ENCODE data around the gene BCR.

Gene BCR

DNA sequence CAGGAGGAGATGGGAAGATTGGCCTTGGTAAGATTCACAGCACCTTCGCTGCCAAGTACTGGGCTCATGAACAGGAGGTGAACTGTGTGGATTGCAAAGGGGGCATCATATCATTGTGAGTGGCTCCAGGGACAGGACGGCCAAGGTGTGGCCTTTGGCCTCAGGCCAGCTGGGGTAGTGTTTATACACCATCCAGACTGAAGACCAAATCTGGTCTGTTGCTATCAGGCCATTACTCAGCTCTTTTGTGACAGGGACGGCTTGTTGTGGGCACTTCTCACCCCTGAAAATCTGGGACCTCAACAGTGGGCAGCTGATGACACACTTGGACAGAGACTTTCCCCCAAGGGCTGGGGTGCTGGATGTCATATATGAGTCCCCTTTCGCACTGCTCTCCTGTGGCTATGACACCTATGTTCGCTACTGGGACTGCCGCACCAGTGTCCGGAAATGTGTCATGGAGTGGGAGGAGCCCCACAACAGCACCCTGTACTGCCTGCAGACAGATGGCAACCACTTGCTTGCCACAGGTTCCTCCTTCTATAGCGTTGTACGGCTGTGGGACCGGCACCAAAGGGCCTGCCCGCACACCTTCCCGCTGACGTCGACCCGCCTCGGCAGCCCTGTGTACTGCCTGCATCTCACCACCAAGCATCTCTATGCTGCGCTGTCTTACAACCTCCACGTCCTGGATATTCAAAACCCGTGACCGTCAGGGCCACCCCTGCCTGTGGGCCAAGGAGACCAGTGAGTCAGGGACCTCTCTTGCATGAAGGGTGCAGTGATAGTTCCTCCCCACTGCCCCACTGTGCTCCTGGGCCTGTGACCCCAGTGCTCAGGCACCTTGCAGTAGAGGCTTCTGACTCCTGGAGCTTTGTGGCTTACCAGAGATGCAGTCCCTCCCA lies 83.6 kb downstream of the BCR start:
- no peak for DNase-seq

DNA sequence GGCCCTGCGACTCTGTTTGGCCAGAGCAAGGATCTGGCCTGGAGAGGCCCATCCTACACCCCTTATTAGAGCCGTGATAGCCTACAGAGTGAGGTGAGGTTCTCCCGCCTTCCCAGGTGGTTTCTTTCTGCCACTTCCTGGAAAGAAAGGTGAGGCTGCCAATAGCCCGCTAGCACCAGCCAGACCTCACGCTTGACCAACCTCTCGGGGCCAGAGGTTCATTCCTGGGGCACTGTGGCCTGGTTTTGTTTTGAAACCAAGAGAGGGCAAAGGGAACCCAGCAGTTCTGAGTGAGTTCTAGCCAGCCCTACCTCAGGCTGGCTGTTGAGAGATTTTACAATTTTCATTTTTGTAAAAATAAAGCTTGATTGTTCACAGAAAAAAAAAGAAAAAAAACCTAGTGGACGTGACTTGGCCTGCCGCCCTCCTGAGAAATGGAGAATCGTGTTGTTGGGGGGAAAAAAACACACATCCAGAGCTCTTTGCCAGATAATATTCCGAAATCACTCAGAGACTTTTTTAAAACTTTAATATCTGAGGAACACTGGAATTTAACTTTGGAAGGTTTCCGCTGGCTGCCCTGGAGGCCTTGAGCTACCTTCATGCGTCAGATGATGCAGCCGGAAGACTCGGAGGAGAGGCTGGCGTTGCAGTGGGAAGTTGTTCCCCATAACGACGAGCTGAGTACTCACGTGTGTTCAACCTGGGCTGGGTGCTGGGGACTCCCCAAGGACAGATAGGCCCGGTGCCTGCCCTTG lies 84.5 kb downstream of the BCR start:
- no peak for DNase-seq

DNA sequence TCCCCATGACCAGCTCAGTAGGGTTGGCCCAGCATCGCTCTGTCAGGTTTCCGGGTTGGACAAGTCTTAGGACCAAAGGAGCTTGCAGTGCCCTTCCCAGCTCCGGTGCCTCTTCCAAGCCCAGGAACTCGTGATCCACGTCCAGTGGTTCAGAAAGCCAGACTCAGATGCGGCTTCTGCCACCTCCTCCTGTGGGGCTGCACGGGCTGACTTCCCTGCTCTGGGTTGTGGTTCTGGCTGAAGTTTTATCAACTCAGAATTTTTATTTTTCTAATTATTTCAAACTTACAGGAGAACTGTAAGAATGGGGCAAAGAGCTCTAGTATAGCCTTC lies 85.0 kb downstream of the BCR start:
- no peak for DNase-seq

DNA sequence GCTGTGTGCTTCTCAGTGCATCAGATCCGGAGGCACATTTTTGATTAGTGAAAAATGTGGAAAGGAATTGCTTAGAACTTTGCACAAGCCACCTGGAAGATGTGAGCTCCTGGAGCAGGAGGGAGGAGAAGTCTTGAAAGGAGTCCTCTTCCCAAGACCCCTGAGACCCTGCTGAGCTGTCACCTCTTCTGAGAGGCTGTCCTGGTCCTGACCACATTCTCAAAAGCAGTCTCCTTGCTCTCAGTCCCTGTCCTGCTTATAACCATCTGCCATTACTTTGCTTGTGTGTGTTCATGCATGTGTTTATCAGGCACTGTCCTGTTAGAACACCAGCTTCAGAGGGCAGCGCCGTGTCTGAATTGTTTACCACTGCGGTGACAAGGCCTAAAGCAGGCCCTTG lies 86.5 kb downstream of the BCR start:
- DNase-seq, result no peak

DNA sequence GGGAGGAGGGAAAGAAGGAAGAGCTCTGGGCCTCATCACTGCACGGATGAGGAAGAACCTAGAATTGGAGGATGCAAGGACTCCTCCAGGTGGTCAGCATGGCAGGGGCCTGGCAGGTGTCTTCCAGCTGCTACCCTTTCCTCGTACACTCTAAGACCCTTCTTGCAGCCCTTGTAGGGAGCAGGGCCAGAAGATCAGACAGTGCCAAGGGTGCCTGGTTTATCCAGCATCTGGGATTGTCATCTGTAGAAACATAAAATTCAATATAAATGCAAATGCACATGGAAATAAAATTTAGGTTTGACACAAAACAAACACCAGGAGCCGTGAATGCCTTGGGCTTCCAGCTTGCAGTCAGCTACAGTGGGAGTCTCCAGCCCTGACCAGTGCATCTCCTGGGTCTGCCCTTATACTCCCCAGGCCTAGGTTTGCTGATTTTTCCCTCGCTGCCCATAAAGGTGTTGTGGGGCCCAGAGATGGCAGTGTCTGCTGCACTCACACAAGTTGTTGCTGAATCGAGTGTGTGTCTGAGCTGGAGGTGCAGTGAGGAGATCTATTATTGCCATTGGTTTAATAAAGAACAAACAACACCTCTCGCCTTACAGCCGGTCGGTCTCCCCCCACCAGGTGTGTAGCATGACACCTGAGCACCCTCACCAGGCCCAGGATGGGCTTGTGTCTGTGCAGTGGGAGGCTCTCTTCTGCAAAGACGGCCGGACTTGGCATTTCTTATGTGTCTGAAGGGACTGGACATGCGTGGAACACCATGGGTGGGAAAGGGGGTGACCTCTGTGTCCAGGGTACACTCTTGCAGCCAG lies 87.1 kb downstream of the BCR start:
- no peak for DNase-seq

DNA sequence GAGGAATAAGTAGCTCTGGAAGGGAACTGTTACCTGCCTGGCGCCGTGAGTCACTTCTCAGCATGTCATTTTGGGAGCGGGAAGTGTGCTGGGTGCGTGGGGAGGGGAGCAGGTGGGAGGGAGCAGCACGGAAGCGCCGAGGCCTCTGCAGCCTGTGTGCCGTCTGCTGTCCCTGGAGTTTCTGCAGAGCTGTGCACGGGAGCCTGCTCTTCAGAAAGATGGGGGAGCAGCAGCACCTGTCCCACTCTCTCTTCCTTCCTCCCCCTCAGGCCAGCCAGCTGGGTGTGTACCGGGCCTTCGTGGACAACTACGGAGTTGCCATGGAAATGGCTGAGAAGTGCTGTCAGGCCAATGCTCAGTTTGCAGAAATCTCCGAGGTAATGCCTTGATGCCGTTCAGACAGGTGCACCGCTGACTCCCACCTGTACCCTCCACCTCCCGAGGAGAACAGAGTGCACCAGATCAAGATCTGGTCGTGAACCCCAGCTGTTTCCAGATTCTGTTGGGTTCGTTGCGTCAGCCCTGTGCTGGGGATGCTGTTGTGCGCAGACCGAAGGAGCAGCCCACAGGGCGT lies 87.9 kb downstream of the BCR start:
- DNase-seq, result no peak

DNA sequence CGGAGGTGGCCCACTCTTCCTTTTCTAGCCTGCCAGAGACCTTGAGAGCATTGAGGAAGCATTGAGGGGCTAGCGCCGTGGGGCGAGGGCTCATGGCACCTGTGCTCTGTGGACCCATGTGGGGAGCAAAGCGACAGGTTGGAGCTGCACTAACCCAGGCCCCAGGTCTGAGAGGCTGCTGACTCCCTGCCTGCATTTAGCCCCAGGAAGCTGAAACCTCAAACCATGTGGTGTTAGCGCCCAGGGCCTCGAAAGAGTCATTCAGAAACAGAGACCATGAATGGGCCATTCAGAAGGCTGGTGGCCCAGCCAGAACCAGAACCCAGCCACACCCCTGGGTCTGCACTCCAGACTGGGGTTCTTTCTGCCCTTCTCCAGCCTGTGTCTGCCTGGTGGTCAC lies 88.6 kb downstream of the BCR start:
- no peak for DNase-seq

DNA sequence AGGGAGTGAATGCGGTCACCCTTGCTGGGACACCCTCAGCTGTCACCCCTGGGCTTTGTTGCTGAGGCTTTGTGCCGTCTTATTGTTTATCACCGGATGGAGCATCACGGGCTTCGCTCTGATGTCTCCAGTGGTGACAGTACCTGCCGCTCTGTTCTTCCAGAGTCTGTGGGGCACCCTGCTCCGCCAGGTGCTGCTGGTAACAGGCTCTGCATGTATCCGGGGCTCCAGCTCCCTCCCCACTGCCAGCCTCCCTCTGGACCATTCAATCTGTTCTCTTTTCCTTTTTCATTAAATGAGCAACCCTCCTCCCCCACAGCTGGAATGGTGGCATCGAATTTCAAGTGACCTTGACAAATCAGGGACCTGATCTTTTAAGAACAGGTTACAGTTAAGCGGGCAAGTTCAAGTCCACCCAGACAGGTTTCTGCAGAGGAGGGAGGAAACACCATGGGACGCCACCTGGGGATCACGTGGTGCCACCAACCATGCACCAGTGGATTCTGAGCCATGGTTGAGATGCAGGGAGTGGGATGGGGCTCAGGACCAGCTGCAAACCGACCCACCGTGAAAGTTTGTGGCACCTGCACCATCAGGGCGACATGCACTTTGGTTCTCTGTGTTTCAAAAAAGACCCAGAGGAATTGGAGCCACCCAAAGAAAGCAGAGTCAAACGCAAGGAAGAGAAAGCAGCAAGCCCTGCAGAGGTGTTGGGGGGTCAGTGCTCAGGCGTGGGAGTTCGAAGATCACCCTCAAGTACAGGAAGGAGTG lies 89.3 kb downstream of the BCR start:
- DNase-seq, result no peak

DNA sequence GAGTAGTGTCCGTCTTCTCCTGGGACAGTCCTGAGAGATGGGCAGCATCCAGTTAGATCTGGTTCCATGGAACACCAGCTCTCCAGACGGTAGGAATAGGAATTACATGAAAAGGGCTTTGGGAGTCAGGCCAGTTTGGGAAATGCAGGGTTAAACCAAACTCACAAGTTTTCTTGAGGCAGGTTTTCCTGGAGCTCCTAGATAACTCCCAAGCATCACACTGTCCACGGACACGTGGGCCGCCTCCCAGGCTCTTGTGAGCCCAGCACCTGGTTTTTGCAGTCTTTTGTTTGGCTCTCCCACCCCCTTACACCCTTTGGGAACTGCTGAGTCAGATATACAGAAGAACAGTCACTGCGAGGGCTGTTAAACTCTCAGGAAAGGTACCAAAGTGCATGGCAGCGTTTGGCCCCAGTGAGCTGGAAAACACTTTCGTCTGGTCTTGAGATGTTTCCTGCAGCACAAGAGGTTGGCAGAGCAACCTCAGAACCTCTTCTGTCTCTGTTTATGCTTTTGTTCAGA lies 90.0 kb downstream of the BCR start:
- DNase-seq, result no peak

DNA sequence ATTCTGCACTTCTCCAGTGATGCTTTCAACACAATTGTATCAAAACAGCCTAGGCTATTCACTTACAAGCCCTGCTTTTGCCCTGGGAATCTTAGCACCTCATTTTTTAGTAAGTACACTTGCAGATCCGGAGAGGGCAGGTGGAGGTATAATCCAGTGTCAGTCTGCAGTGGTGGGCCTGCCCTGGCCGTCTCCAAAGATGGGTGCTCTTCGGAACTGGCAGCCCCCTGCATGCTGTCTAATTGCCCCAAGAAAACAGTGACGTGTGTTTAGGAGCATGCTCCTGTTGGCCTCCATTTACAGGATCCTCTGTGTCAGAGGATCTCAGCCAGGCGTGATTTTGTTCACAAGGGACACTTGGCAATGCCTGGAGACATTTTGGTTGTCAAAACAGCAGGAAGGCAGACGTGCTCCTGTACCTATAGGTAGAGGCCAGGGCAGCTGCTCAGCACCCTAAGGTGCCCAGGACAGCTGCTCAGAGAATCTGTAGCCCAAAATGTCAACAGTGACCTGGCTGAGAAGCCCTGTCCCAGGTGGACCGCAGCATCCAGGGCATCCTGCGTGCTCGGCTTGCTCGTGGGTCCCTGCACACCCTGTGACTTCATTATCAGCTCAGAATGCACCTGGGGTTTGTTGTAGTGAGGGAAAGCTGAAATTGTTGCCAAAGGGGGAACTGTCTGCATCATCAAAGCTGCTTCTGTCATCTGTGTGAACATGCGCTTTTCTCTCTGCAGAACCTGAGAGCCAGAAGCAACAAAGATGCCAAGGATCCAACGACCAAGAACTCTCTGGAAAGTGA lies 90.7 kb downstream of the BCR start:
- no peak for DNase-seq

DNA sequence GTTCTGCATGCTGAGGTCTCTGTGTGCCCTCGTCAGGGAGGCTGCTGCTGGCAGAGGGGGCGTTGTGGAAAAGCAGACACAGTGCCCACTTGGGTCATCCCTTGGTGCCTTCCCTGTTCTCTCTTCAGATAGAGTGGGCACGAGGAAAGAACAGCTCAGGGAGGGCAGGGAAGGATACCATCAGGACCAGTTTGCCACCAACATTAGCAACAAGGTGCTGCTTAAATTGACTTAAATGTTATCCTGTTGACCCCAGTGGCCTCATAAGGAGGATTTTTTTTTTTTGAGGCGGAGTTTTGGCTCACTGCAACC lies 91.2 kb downstream of the BCR start:
- DNase-seq, result no peak

DNA sequence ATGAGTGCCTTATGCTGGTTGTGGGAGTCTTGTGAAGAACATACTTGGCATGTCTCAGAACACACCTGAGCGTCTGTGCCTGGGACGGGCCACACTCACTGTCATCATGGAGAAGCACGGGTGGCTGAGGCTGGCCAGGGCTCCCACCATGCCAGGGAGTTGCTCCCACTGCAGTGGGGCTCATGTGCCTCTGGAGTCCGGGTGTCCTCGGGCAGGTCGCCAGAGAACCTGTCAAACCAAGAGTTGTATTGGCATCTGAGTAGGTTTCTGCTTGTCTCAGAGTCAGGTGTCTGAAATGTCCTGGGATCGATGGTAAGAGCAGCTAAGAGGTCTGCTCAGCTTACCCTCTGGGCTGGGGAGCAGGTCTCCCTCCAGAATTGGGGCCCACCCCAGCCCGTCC lies 92.1 kb downstream of the BCR start:
- DNase-seq, result no peak

DNA sequence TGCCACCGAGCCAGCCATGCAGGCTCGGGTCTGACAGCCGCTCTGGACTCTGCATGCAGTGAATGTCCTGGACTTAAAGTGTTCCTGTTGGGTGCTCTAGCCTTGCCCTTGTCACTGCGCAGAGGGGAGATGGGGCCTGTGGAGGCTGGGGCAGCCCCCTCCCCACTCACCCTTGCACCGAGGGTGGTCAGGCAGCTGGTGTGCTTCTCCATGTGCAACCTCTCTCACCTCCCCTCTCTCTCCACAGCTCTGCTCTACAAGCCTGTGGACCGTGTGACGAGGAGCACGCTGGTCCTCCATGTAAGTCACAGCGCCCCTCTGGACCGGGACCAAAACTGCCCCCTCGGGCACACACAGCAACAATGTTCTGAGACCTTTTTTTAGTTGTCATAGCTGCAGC lies 92.5 kb downstream of the BCR start:
- no peak for DNase-seq

DNA sequence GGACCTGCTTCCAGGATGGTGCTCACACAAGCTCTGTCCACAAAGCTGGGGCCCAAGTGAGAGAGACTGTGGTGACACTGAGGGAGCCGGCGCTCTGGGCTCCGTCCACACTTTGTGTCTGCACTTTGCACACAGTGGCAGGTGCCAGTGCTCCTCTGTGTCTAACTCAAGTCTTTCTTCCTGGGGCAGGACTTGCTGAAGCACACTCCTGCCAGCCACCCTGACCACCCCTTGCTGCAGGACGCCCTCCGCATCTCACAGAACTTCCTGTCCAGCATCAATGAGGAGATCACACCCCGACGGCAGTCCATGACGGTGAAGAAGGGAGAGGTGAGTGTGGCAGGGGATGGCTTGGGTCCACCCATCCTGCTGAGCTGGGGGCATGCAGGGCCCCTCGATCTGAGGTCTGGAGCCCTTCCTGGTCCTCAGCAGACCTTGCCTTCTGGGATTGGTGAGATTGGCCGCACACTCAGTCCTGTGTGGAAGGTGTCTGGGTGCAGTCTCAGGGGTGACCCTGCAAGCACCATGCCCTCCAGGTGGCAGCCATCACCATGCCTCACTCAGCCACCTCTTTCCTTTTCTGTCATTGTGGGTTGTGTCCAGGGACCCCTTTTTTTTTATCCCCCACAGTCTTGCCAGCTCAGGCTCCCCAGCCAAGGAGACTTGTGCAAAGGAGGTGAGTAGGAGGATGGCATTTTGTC lies 93.3 kb downstream of the BCR start:
- no peak for DNase-seq

DNA sequence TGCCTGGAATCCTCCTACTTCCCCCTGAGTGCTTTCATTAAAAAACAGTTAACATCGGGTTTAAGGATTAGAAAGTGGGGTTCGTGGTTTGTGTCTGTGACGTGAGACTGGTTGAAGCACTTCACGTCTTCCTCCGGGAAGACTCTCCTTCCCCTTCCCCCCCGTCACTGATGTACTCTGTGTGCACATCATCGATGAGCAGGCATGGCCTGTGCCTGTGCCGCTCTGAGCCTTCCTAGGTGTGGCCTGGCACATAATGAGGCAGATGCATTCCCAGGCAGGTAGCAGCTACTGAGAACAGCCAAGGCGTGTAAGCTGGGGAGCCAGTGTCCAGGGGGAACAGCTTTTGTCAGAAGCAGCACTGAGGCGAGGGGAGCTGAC lies 93.8 kb downstream of the BCR start:
- no peak for DNase-seq

DNA sequence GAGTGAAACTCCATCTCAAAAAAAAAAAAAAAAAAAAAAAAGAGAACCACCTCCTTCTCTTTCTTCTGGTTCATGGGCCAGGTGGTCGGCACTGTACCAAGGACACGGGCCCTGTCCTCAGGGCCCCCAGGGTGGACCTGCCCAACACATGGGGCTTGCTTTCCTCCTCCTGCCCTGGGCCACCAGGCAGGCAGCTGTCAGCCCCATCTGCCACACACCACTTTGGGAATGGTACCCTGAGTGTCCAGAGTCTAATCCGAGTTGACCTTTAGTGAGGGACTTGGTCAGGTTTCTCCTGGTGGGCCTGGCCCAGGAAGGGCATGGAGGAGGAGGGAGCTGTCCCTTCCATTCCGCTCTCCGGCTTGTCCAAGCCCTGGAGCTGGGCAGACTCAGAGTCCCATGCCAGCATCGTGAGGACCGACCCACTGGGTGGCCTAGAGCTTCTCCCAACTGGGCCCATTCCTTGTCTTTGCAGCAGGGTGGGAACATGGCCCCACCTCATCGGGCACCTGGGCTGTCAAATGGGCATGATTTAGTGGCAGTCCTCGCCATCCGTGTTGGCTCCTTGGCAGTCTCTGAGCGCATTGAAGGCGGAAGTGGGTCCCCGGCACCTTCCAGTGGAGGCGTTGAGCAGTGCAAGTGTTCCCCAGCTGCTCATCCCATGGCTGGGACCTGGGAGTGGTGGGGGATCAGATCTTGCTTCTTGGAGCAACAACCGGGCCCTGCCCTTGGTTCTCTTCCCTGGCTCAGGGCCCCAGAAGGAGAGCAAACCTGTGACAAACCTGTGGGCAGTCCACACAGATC lies 94.8 kb downstream of the BCR start:
- no peak for DNase-seq

DNA sequence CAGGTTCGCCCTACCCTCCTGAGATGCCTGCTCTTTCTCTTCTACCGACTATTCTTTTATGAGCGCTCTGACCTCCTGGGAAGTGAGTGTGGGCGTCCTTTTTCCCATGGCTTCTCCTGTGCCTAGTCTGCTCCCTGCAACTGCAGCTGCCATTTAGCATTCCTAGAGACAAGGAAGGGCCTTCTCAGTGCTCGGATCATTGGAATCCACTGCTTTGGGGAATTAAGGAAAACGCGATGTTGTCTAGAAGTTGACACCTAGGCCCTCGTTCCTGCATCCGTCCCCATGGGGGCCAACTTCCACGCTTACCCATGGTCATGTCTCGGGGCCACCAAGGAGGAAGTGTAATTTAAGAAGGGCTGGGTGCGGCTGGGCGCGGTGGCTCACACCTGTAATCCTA lies 95.4 kb downstream of the BCR start:
- DNase-seq, result no peak

DNA sequence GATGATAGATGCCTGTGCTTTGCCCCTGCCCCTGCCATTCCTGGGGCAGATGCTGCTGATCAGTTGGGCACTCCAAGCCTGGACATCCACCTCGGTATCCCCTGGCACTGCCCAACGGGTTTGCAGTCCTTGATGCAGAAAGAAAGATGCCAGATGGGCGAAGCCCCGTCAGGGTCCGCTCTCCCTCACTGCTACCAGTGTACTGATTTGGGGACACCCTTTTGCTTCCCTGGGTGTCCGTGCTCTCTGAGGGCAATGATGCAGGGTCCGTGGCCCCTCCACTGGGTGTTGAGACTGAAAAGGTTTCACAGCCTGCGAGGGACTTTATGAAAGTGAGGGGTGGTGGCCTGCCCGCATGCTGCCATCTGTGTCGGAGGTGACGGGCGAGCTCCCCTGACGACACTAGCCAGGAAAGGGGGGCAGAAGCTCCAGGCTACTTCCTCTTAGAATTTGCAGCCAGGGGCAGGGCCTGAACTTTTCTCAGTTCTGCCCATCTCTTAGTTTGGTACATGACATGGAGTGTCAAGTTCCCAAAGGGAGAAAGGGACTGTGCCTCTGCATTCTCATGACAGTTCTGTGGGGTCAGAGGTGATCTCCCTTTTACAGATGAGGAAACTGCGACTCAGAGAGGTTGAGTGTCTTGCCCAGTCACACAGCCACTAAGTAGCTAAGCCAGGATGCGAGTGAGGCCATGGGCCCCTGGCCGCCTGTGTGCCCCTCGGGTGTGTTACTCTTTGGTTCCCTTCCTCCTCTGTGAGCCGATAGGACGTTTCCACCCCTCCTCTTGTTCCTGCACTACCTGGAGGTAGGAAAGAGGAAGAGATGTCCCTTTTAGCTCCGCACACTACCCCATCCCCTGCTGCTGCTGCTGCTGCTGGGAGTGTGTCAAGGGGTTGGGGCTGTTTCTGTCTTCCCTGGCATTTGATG lies 96.6 kb downstream of the BCR start:
- DNase-seq, result no peak

Data from NCI-H1048 (cell line).